Rectal smooth muscle tissue (tissue), 1 donor: ENCODE data around the gene PNPLA1.

Experiments
- H3K27ac ChIP-seq: one replicate; pipeline ENCODE4 v1.7.0; 2013; ENCODE audit warnings: low read depth, low read length, inconsistent platforms
- H3K27me3 ChIP-seq: one replicate; pipeline ENCODE4 v1.7.0; 2013; ENCODE audit warnings: low read length; ENCODE audit not compliant: control insufficient read depth, insufficient read depth
- H3K36me3 ChIP-seq: one replicate; pipeline ENCODE4 v1.7.0; 2013; ENCODE audit warnings: low read length; ENCODE audit not compliant: control insufficient read depth, insufficient read depth
- H3K4me1 ChIP-seq: one replicate; pipeline ENCODE4 v1.7.0; 2013; ENCODE audit warnings: low read length; ENCODE audit not compliant: control insufficient read depth, insufficient read depth
- H3K4me3 ChIP-seq: one replicate; pipeline ENCODE4 v1.7.0; 2013; ENCODE audit warnings: low read length
- H3K9ac ChIP-seq: one replicate; pipeline ENCODE4 v1.7.0; 2013; ENCODE audit warnings: low read length

PNPLA1 gene

DNA sequence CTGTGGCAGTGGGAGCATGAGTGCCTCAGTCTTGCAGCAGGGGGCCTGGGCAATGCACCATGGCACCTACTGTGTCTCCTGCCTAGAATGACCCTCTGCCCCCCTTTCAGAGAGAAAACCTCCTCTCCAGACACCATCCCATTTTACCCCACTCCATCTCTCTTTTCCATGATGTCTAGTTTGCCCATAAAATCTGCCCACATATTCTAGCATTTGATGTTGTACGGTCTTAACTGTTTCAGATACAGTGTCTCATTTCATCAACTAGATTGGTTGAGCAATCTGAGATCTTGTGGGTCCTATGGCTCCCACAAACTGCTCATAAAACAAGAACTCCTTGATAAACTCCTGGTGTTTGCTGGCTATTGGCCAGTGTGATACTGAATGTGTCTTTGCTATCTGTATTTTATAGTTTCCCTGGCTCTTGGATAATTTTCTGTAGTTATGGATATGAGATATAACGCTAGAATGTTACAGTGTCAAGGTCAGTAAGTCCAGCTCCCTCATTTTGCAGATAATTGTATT lies 8.1 kb downstream of the PNPLA1 start:
- Histone ChIP-seq H3K27me3 (no peaks in the 10 kb centered on the region), H3K36me3 (no peaks in the 10 kb centered on the region), H3K4me3 (no peak overlapping the region), H3K27ac (no peak overlapping the region), H3K4me1 (no peaks in the 10 kb centered on the region), H3K9ac (no peak overlapping the region)

DNA sequence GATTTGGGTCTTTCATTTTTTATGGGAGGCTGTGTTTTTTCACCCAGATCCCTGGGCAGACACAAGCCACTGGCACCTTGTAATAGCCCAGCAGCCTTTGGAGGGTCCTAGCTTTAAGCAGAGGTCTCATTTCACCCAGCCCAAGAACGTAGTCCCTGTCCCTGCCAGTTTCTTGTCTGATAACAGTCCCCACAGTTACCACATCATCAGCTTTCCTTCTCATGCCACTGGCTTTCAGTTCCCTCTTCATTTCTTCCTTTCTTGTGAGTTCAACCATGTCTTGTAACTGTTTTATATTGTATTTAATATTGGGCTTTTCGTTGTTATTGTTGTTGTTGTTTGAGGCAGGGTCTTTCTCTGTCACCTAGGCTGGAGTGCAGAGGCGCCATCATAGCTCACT lies 10.6 kb downstream of the PNPLA1 start:
- H3K9ac ChIP-seq: no peak overlapping the region
- no peaks in the 10 kb centered on the region for H3K36me3 ChIP-seq
- H3K27me3 ChIP-seq: no peaks in the 10 kb centered on the region
- H3K4me3 ChIP-seq: no peak overlapping the region
- H3K4me1 ChIP-seq: no peaks in the 10 kb centered on the region
- H3K27ac ChIP-seq: no peak overlapping the region

DNA sequence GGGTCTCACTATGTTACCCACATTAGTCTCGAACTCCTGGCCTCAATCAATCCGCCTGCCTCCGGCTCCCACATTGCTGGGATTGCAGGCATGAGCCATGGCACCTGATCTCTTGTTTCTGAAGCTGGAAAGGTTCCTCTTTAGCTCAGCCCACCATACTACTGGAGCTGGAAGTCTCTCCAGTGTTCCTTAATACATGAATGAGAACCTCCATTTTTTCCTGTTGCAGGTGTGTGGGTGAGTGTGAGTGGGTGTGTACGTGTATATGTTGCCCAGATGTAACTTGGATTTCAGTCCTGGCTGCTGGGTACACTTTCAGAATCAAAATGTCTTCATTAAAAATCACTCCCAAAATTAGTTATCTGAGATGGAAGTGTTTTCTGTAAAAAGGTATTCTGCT lies 11.1 kb downstream of the PNPLA1 start:
- Histone ChIP-seq H3K36me3 (no peaks in the 10 kb centered on the region), H3K4me3 (no peak overlapping the region), H3K27me3 (no peaks in the 10 kb centered on the region), H3K4me1 (no peaks in the 10 kb centered on the region), H3K27ac (no peak overlapping the region), H3K9ac (no peak overlapping the region)

DNA sequence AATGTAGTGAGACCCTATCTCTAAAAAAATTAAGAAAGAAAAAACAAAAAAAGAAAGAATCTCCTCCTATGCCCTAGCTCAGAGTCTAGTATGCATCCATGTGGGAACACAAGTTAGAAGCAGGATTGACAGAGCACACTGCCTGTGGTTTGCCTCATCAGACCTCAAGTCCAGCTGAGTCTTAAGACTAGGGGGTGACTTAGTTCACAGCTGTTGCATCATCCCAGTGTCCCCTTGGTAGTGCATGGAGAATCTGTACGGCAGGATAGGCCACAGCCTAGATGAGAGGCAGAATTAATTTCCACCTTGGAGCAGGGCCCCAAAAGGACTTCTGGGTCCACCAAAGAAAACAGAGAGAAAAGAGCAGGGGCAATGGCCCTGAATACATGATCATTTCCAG lies 13.7 kb downstream of the PNPLA1 start:
- H3K36me3 ChIP-seq: no peaks in the 10 kb centered on the region
- no peak overlapping the region for H3K9ac ChIP-seq
- no peaks in the 10 kb centered on the region for H3K4me1 ChIP-seq
- no peak overlapping the region for H3K4me3 ChIP-seq
- no peaks in the 10 kb centered on the region for H3K27me3 ChIP-seq
- H3K27ac ChIP-seq: no peak overlapping the region

DNA sequence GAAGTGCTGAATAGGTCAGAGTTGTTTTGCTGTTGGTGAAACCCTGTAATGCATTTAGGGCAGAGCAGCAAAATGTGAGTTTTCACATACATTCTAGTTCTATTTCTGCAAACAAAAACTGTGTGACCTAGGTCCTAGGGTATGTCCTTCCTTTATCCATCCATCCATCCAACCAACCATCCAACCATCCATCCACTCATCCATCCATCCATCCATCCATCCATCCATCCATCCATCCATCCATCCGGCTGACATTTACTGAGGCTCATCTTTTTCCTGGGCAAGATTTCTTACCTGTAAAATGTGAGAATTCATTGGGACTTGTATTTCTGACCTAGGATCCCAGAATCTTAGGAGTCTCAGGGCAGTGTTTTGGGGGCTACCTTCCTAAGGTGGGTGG lies 14.5 kb downstream of the PNPLA1 start:
- H3K27me3 ChIP-seq: no peaks in the 10 kb centered on the region
- no peak overlapping the region for H3K27ac ChIP-seq
- no peaks in the 10 kb centered on the region for H3K4me1 ChIP-seq
- H3K4me3 ChIP-seq: no peak overlapping the region
- no peaks in the 10 kb centered on the region for H3K36me3 ChIP-seq
- H3K9ac ChIP-seq: no peak overlapping the region

DNA sequence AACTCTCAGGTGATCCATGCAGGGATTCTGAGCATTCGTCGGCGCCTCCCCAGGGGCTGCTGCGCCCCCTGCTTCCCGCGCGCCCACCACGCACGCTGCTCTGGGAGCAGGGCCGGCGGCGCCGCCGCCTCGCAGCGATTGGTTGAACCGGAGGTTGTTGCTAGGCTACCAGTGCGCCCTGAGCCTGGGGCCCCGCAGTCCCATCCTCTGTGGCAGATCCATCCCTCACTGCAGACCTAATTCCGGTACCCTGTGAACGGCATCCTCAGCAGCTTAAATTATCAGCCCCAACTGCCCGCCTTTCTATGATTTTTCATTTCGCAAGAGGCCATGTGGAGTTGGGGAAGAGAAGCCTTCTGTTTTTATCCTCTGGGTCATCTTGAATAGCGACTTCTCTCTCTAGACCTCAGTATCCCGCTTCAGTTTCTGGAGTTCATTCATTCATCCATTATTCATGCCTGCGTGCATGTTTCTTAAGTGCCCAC lies 15.4 kb downstream of the PNPLA1 start:
- H3K27ac ChIP-seq: no peak overlapping the region
- no peaks in the 10 kb centered on the region for H3K27me3 ChIP-seq
- H3K4me1 ChIP-seq: no peaks in the 10 kb centered on the region
- H3K9ac ChIP-seq: no peak overlapping the region
- H3K4me3 ChIP-seq: no peak overlapping the region
- no peaks in the 10 kb centered on the region for H3K36me3 ChIP-seq

DNA sequence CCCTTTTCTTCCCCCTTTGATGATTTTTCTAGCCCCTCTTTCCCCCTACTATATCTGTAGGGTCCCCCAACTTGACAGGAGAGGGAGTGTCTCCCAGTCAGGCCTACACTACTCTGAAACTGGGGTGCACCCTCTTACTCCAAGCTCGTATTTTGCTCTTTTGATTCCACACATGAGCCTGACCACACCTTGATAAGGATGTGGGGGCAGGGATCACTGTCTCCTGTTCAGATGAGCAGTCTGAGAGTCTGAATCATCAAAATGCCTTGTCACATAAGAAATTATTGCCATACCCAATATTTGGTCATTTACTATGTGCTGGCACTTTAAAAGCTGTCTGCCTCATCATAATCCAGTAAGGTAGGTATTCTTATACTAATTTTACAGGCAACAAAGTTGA lies 15.9 kb downstream of the PNPLA1 start:
- Histone ChIP-seq H3K9ac (no peak overlapping the region), H3K27me3 (no peaks in the 10 kb centered on the region), H3K27ac (no peak overlapping the region), H3K4me3 (no peak overlapping the region), H3K4me1 (no peaks in the 10 kb centered on the region), H3K36me3 (no peaks in the 10 kb centered on the region)

DNA sequence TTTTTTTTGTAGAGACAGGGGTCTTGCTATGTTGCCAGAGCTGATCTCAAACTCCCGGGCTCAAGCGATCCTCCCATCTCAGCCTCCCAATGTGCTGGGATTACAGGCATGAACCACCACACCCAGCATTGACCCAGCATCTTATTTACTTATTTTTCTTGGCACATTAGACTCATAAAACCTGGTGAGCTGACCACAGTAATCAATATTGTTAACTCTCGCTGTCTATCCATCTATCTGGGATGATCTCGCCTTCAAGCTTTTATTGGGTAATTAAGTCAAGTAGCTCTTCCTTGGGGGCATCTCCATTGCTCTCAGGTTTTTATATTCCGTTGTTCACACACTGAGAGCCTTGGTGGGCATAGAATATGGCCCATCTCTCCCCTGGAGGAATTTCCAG lies 17.0 kb downstream of the PNPLA1 start:
- no peaks in the 10 kb centered on the region for H3K27me3 ChIP-seq
- no peaks in the 10 kb centered on the region for H3K4me1 ChIP-seq
- no peak overlapping the region for H3K4me3 ChIP-seq
- H3K36me3 ChIP-seq: no peaks in the 10 kb centered on the region
- H3K27ac ChIP-seq: no peak overlapping the region
- no peak overlapping the region for H3K9ac ChIP-seq

DNA sequence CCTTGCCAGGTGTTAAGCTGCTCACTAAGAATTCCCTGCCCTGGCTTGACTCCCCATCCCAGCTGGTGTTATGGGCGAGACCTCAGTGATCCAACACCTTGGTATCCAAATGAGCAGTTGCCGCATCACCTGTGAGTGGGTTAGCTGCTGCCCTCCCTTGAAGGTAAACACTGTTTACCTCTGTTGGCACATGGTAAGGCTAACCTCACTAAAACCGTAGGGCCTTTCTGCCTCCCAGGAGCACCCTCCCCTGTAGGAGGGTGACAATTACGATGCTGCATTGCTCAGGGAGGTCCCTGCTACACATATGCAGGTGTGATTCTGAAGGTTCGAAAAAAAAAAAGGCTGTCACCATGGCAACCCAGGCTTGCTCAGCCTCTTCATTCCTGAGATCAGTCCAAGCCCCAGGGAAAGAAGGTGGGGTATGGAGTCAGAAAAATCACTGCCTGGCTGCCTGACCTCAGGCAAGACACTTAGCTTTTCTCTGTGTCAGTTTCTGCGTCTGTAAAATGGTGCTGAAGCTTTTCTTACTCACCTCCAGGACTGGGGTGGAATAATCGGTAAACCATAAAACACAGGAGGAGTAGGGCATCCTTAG lies 19.5 kb downstream of the PNPLA1 start:
- no peak overlapping the region for H3K27ac ChIP-seq
- H3K9ac ChIP-seq: no peak overlapping the region
- H3K36me3 ChIP-seq: no peaks in the 10 kb centered on the region
- H3K27me3 ChIP-seq: peaks cover 2% of the 10 kb centered on the region
- no peaks in the 10 kb centered on the region for H3K4me1 ChIP-seq
- no peak overlapping the region for H3K4me3 ChIP-seq

DNA sequence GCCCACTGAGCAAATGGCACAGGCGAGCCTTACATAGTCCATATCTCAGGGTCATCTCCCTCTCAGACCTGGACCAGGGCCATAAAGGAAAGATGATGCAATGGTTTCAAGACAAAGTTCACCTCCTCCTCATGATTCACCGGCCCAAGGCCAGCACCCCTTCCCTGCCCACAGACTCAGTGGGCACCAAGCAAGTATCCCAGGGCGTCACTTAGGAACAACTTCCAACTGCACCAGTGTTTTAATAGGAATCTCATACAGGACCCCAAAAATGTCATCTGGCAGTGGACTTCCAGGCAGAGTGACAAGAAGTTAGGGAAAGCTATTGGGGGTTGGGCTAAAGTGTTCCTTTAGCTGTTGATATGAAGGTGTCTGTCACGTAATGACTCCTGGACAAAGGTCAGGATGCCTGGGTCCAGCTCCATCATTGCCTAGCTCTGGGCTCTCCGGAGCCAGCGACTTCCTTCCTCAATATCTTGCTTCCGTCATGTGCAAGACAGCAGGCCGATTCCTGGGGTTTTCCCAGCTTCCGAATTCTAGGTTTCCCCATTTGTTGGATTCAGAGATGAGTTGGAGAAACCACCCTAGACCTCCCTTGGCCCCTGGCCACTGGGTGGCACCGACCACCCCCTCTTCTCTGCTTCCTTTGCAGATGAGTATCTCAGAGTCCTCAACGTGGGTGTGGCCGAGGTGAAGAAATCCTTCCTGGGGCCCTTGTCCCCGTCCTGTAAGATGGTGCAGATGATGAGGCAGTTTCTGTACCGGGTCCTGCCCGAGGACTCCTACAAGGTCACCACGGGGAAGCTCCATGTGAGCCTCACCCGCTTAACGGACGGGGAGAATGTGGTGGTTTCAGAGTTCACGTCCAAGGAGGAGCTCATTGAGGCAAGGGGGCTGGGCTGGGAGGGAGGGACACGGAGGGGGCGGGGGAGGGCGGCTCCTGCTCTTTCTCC lies 21.1 kb downstream of the PNPLA1 start:
- Histone ChIP-seq H3K36me3 (no peaks in the 10 kb centered on the region), H3K4me1 (no peaks in the 10 kb centered on the region), H3K27ac (no peak overlapping the region), H3K27me3 (peaks cover 2% of the 10 kb centered on the region), H3K9ac (no peak overlapping the region), H3K4me3 (no peak overlapping the region)

DNA sequence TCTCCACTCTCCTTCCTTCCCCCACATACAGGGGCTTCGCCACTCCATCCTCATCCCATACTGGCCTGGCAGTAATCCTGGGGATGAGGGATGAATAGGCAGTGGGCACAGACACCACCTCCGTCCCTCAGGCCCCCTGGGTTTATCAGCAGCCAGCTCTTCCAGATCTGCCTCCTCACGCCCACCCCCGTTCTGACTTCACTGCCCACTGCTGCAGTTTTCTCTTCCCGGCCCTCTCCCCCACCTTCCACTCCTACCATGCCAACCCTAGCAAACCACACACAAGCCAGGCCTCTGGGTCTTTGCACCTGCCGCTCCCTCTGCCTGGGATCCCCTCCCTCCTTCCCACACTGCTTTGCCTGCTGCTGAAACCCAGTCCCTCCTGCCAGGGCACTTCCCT lies 22.3 kb downstream of the PNPLA1 start:
- H3K9ac ChIP-seq: no peak overlapping the region
- H3K27me3 ChIP-seq: peaks cover 2% of the 10 kb centered on the region
- no peaks in the 10 kb centered on the region for H3K36me3 ChIP-seq
- no peaks in the 10 kb centered on the region for H3K4me1 ChIP-seq
- H3K4me3 ChIP-seq: no peak overlapping the region
- no peak overlapping the region for H3K27ac ChIP-seq

DNA sequence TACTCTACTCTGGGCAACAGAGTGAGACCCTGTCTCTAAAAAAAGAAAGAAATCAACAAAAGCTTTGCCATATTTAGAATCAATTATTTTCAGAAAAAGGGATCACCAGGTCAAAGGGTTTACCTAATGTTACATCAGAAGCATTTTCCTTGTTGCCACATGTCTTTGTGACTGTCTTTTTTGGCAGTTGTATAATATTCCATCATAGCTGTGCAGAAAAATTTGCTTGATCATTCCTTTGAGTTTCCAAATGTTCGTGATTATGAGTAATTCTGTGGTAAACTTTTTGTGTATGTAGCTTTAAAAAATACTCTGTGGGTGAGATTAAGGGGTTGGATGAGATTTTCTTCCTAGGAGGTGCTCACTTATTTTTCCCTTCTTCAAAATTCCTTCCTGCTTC lies 26.4 kb downstream of the PNPLA1 start:
- no peaks in the 10 kb centered on the region for H3K4me1 ChIP-seq
- H3K9ac ChIP-seq: no peak overlapping the region
- H3K4me3 ChIP-seq: no peak overlapping the region
- H3K36me3 ChIP-seq: no peaks in the 10 kb centered on the region
- peaks cover 2% of the 10 kb centered on the region for H3K27me3 ChIP-seq
- H3K27ac ChIP-seq: no peak overlapping the region
